ENCODE data around the gene GPR68.
"Not testable (repeated sequence)": the region's sequence is repeated elsewhere in the genome, so short reads cannot be mapped to it uniquely, and the experiment has no call there.

GPR68 gene

DNA sequence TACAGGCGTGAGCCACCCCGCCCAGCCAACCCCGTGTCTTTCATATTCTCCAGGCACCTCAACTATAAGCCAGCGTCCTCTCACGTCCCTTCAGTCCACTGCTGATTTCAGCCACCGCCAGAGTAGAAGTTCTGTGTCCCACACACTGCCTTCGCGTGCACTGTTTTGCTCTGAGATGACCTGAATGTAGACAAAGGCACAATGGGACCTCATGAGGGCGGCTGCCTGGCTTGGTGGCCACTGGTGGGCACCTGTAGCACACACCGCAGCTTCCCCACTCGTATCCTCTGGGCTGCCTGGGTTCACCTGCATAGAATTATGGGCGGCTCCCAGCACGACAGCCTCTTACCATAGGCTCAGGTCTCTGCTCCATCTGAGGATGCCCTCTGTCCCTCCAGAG lies 57.2 kb downstream of the GPR68 start:
- DNase-seq, result no peak

DNA sequence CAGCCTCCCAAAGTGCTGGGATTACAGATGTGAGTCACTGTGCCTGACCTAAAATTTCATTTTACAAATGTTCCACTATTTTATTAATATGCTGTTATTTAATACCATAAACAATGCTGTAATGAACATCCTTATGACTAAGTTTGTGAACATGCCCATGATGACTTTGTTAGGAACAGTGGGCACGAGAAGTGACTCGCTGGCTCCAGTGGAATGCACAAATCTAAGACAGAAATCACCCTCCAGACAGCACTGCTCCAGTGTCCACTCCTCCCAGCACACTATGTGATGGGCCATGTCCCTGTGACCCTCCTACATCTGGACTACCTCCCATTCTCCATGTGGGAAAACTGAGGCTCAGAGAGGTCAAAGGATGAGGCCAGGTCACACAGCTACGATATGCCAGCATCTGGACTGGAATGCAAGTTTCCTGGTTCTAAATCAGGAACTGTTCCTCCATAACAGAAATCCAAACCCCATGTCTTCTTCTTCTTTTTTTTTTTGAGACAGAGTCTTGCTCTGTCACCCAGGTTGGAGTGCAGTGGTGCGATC lies 57.9 kb downstream of the GPR68 start:
- DNase-seq, result no peak

DNA sequence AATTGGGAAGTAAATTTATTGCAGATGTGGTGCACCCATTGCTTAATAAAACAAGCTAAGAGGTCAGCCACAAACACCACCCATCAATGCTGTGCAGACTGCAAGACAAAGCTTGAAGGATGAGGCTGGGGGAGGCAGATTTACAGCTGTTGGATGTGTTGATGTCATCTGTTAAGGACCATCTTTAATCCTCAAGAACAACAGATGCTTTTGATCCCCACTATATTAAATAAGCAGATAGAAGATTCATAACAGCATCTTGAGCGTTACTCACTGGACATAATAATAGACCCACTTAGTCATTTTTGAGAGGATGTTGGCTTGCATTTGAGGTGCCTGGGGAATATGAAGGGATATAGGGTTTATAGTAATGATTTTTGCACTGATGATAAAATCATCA lies 58.8 kb downstream of the GPR68 start:
- no peak for DNase-seq

DNA sequence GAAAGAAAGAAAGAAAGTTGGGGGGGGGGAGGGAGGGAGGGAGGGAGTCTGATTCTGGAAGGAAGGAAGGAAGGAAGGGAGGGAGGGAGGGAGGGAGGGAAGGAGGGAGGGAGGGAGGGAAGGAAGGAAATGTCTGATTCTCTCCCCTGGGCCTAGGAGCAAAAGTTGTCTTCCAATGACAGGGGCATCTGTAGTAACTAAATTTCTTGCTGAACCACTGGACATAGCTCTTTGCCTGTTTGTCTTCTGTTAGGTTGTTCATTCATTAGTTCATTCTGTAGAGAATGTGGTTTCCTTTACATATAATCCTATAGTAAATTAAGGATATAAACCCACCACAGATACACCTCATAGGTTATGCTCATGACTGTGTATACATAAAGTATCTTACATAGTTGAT lies 59.9 kb downstream of the GPR68 start:
- DNase-seq, result no peak

DNA sequence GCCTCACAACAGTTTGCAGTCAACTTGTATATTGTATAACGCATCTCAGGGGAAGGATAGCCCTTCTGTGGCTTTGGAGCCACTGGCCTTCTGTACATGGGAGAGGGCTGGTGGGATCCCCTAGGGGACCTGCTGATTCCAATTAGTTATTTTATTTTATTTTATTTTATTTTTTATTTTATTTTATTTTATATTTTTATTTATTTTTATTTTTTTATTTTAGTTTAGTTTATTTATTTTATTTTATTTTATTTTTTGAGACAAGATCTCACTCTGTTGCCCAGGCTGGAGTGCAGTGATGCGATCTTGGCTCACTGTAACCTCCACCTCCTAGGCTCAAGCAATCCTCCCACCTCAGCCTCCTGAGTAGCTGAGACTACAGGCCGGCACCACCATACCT lies 61.8 kb downstream of the GPR68 start:
- not testable (repeated sequence) for DNase-seq

Data from T-helper 1 cell (primary cell).